GM23338 (cell line): ENCODE measurements around the gene FLOT1. TPM values are rescaled to one million over a fixed set of nuclear protein-coding genes. Genes with fewer than 3 reads are reported as not detected.
A peak's percentile ranks its signal among the peaks of the same experiment; 100 is the strongest.

Source experiments
- ATAC-seq: fragments of 200-7000 bp; cut with Tn5 transposase; 3 replicates; pipeline ENCODE4 v1.9.1; 2020
- DNase-seq: peaks from one replicate; pipeline ENCODE4 v3.0.0-alpha.2; 2015; ENCODE audit warnings: low spot score
- H2AFZ ChIP-seq: fragments of 200-600 bp; sonication (generic); 2 replicates; pipeline ENCODE4 v1.8.0; 2016; ENCODE audit warnings: antibody characterized with exemption, mild to moderate bottlenecking, moderate library complexity
- H3F3A ChIP-seq: fragments of 200-600 bp; sonication (generic); replicated peaks from 2 replicates; pipeline ENCODE4 v1.8.0; 2017; ENCODE audit warnings: antibody characterized with exemption, mixed run types, low read depth
- H3K27ac ChIP-seq: fragments of 200-600 bp; sonication (generic); 2 replicates; pipeline ENCODE4 v1.6.1; 2016; ENCODE audit warnings: low read depth
- H3K27me3 ChIP-seq: fragments of 200-600 bp; sonication (generic); 2 replicates; pipeline ENCODE4 v1.8.0; 2016; ENCODE audit warnings: mild to moderate bottlenecking, mixed run types, moderate library complexity; ENCODE audit not compliant: insufficient read depth
- H3K36me3 ChIP-seq: fragments of 200-600 bp; sonication (generic); 2 replicates; pipeline ENCODE4 v1.8.0; 2016; ENCODE audit warnings: mild to moderate bottlenecking; ENCODE audit not compliant: insufficient read depth
- H3K4me1 ChIP-seq: fragments of 200-600 bp; sonication (generic); 2 replicates; pipeline ENCODE4 v1.8.0; 2016; ENCODE audit warnings: mild to moderate bottlenecking, moderate library complexity; ENCODE audit not compliant: insufficient read depth
- H3K4me2 ChIP-seq: fragments of 200-600 bp; sonication (generic); 2 replicates; pipeline ENCODE4 v1.7.1; 2017; ENCODE audit warnings: mixed run types
- H3K4me3 ChIP-seq: fragments of 200-600 bp; sonication (generic); 2 replicates; pipeline ENCODE4 v1.6.1; 2016; ENCODE audit warnings: mixed run types
- H3K79me2 ChIP-seq: fragments of 200-600 bp; sonication (generic); replicated peaks from 2 replicates; pipeline ENCODE4 v1.8.0; 2017; ENCODE audit warnings: mild to moderate bottlenecking; ENCODE audit not compliant: insufficient read depth
- H3K9me2 ChIP-seq: fragments of 200-600 bp; sonication (generic); 2 replicates; pipeline ENCODE4 v1.8.0; 2017; ENCODE audit not compliant: insufficient read depth
- H4K20me1 ChIP-seq: fragments of 200-600 bp; sonication (generic); replicated peaks from 2 replicates; pipeline ENCODE4 v1.8.0; 2017; ENCODE audit warnings: mild to moderate bottlenecking; ENCODE audit not compliant: insufficient read depth
- H3K27ac Mint-ChIP-seq: 2 replicates; pipeline ENCODE4 v1.8.0; 2020; ENCODE audit warnings: inconsistent platforms, mild to moderate bottlenecking, moderate library complexity, mixed read lengths
- H3K27me3 Mint-ChIP-seq: 3 replicates; pipeline ENCODE4 v1.8.0; 2022; ENCODE audit warnings: low read depth, mild to moderate bottlenecking, moderate library complexity, mixed read lengths, inconsistent platforms; ENCODE audit not compliant: insufficient read depth, poor library complexity
- H3K36me3 Mint-ChIP-seq: 3 replicates; pipeline ENCODE4 v1.8.0; 2021; ENCODE audit warnings: low read depth, mild to moderate bottlenecking, inconsistent platforms, moderate library complexity, mixed read lengths
- H3K4me1 Mint-ChIP-seq: 3 replicates; pipeline ENCODE4 v1.8.0; 2020; ENCODE audit warnings: mild to moderate bottlenecking, inconsistent platforms, mixed read lengths
- H3K4me3 Mint-ChIP-seq: 3 replicates; pipeline ENCODE4 v1.8.0; 2021; ENCODE audit warnings: moderate library complexity, mild to moderate bottlenecking, inconsistent platforms, mixed read lengths
- H3K9me3 Mint-ChIP-seq: 3 replicates; pipeline ENCODE4 v1.8.0; 2020; ENCODE audit warnings: moderate library complexity, mild to moderate bottlenecking, inconsistent platforms, mixed read lengths
- CTCF ChIP-seq, 2 experiments: fragments of 200-600 bp in 1 of 2; sonication (generic) in 1 of 2; conservative IDR thresholded peaks; 2 replicates each; pipeline versions ENCODE4 v1.5.1 to v1.6.1; 2016 to 2017; ENCODE audit warnings: antibody characterized with exemption in 2 of 2, low read depth in 2 of 2, mild to moderate bottlenecking in 2 of 2, moderate library complexity in 1 of 2
- EZH2 ChIP-seq: fragments of 200-600 bp; sonication (generic); IDR thresholded peaks from one replicate; pipeline ENCODE4 v1.8.0; 2017; ENCODE audit warnings: antibody characterized with exemption, mild to moderate bottlenecking, low read depth; ENCODE audit not compliant: unreplicated experiment
- EZH2phosphoT487 ChIP-seq: fragments of 200-600 bp; sonication (generic); IDR thresholded peaks from one replicate; pipeline ENCODE4 v1.8.1; 2018; ENCODE audit warnings: antibody characterized with exemption; ENCODE audit not compliant: unreplicated experiment
- JUNB ChIP-seq: IDR thresholded peaks from one replicate; pipeline ENCODE4 v1.6.1; 2016; ENCODE audit warnings: antibody characterized with exemption; ENCODE audit not compliant: unreplicated experiment
- NANOG ChIP-seq: IDR thresholded peaks from 2 replicates; pipeline ENCODE4 v1.6.1; 2016; ENCODE audit warnings: antibody characterized with exemption, borderline replicate concordance
- REST ChIP-seq: IDR thresholded peaks from one replicate; pipeline ENCODE4 v1.6.1; 2018; ENCODE audit warnings: antibody characterized with exemption; ENCODE audit not compliant: unreplicated experiment
- ZNF114 ChIP-seq: fragments of 250-450 bp; sonication (Bioruptor Pico); IDR thresholded peaks from 2 replicates; pipeline ENCODE4 v1.5.0; 2020; ENCODE audit warnings: mild to moderate bottlenecking, moderate library complexity
- ZNF462 ChIP-seq: fragments of 250-450 bp; sonication (Bioruptor Pico); IDR thresholded peaks from 2 replicates; pipeline ENCODE4 v1.5.0; 2020; ENCODE audit warnings: mild to moderate bottlenecking, moderate library complexity
- polyA plus RNA-seq: library from polyadenylated mRNA; unstranded; fragments of >200 nt; fragmentation: Nextera tagmentation; extraction: Ambion mirVana; gene quantifications from 2 replicates; pipeline ENCODE4 v1.2.1, GENCODE V29; 2016
- total RNA-seq: library from RNA; depleted of rRNA; stranded (reverse); fragments of >200 nt; shearing (Covaris generic); gene quantifications from 2 replicates; pipeline ENCODE4 v1.2.3, GENCODE V29; 2014

The FLOT1 gene
- total and polyA plus RNA-seq, 2 experiments from 2014 or later: 72.2 to 94.5 TPM

GRCh38 chr6:30744054-30744805, 1.7 kb upstream of the FLOT1 start, which contains the start of gene IER3 (continued):
- TF ChIP-seq ZNF462 (CRISPR knock-in tag) (no peak), ZNF114 (CRISPR knock-in tag) (no peak), EZH2 (no peak), JUNB (no peak)

GRCh38 chr6:30743099-30744053, 889 bp upstream of the FLOT1 start:
- Mint-ChIP-seq H3K4me3 (peak overlapping the region; percentile 92), H3K27ac (peak overlapping the region; percentile 78; the same call in 1 of the 2 replicates), H3K36me3 (peaks cover 40% of the 10 kb centered on the region), H3K27me3 (peaks cover 23% of the 10 kb centered on the region), H3K4me1 (peaks cover 23% of the 10 kb centered on the region), H3K9me3 (no peaks in the 10 kb centered on the region; the same call in 2 of the 3 replicates)
- Histone ChIP-seq H3F3A (peaks cover 27% of the 10 kb centered on the region), H4K20me1 (peaks cover 9% of the 10 kb centered on the region), H3K27ac (peak overlapping the region; percentile 76), H3K9me2 (no peaks in the 10 kb centered on the region), H3K4me1 (peaks cover 19% of the 10 kb centered on the region), H2AFZ (peak overlapping the region; percentile 84; the same call in 1 of the 2 replicates), H3K79me2 (peaks cover 20% of the 10 kb centered on the region), H3K4me2 (peak overlapping the region; percentile 90), H3K27me3 (peaks cover 8% of the 10 kb centered on the region), H3K4me3 (peak overlapping the region; percentile 90), H3K36me3 (peaks cover 18% of the 10 kb centered on the region; the same call in 1 of the 2 replicates)
- ATAC-seq: peak; percentile 7
- no peak for DNase-seq
- no peak for TF ChIP-seq JUNB
- no peak for TF ChIP-seq CTCF (conservative IDR thresholded peaks at IDR 0.05; ENCODE audit: low read depth in 2 of 2)
- no peak for TF ChIP-seq EZH2
- no peak for TF ChIP-seq REST
- no peak for TF ChIP-seq NANOG
- TF ChIP-seq EZH2phosphoT487: no peak
